Psoas muscle (tissue), 8 donors: Measurements from ENCODE around the gene COLEC11. TPM values are rescaled to one million over a fixed set of nuclear protein-coding genes. Genes with fewer than 3 reads are reported as not detected.
"Not testable (repeated sequence)": the region's sequence is repeated elsewhere in the genome, so short reads cannot be mapped to it uniquely, and the experiment has no call there.

Source experiments
- ATAC-seq, 4 donors: fragments of 200-7000 bp; cut with Tn5 transposase; one replicate each; pipeline ENCODE4 v1.9.1; 2020; ENCODE audit warnings: moderate library complexity in 3 of 4, mild to moderate bottlenecking in 2 of 4
- DNase-seq, 2 donors: peaks; one replicate each; pipeline ENCODE4 v3.0.0-alpha.2; 2020
- H3K27ac ChIP-seq: fragments of 200-600 bp; one replicate; pipeline ENCODE4 v1.8.0; 2022
- H3K27me3 ChIP-seq, 3 donors: fragments of 200-600 bp in 1 of 3; one replicate each; pipeline versions ENCODE4 v1.6.1 to v1.8.0; 2013 to 2022; ENCODE audit warnings: low read length in 2 of 3, mild to moderate bottlenecking in 2 of 3, moderate library complexity in 1 of 3; ENCODE audit not compliant: insufficient read depth in 3 of 3
- H3K36me3 ChIP-seq, 2 donors: fragments of 200-600 bp in 1 of 2; one replicate each; pipeline versions ENCODE4 v1.6.1 to v1.8.0; 2013 to 2022; ENCODE audit warnings: low read depth in 1 of 2, mild to moderate bottlenecking in 1 of 2, moderate library complexity in 1 of 2; ENCODE audit not compliant: insufficient read depth in 1 of 2
- H3K4me1 ChIP-seq: fragments of 200-600 bp; one replicate; pipeline ENCODE4 v1.8.0; 2022
- H3K4me3 ChIP-seq: fragments of 200-600 bp; one replicate; pipeline ENCODE4 v1.8.0; 2022; ENCODE audit warnings: mild to moderate bottlenecking
- H3K9me3 ChIP-seq: fragments of 200-600 bp; one replicate; pipeline ENCODE4 v1.8.0; 2022
- CTCF ChIP-seq: fragments of 200-600 bp; IDR thresholded peaks from one replicate; pipeline ENCODE4 v1.8.0; 2022; ENCODE audit warnings: antibody characterized with exemption
- WGBS, 3 donors: extraction: QIAGEN DNeasy Blood & Tissue Kit; methylation state at CpG; one replicate each; pipeline versions ENCODE4 v1.1.6 to v1.1.7; 2013; 5-methylcytosine and 5-hydroxymethylcytosine counted together
- intact Hi-C, 2 donors: fragments of 100-400 bp; cut with DNase I; formaldehyde crosslinking; loops; one replicate each; pipeline versions ENCODE4 v1.11.0 to v1.14.2; 2022
- polyA plus RNA-seq, 3 donors: library from polyadenylated mRNA; stranded (reverse); fragments of 200-250 nt; gene quantifications; one replicate each; pipeline ENCODE4 v1.2.3, GENCODE V29; 2013
- total RNA-seq, 4 donors: library from RNA; stranded (reverse); fragmentation: NEBNext Ultra II Directional in 2 of 4; extraction: Animal tissue kit (Norgen Biotek cat#: 25700) in 2 of 4; gene quantifications; one replicate each; pipeline versions ENCODE4 v1.2.1 to v1.2.4, GENCODE V29; 2021 to 2023
- donor health status: healthy with polysubstance abuse.
- donor health status: DM: no; HTN: no; CAD: no; lungs with moderate emphysema.
- donor health status: Bipolar disorder and iron deficiency.
- donor health status: healthy.
- donor health status: DM: yes; HTN: yes; CAD: no.
- donor health status: DM: no; HTN: no; CAD: no.
- donor health status: DM: no; HTN: no; CAD: no.
- donor health status: DM: yes; HTN: yes; CAD: no.

COLEC11 gene
- total and polyA plus RNA-seq, 7 donors = 0.22 to 1.0 (median 0.38) TPM; not detected in 1

GRCh38 chr2:3656762-3657721 lies 62.1 kb downstream of the COLEC11 start:
- ATAC-seq = no peak
- no peaks in the 10 kb centered on the region for H3K9me3 ChIP-seq
- H3K4me1 ChIP-seq = no peaks in the 10 kb centered on the region
- H3K27me3 ChIP-seq = peaks cover 0 to 11% (median 0%) of the 10 kb centered on the region in 3 donors
- no peak for TF ChIP-seq CTCF
- H3K4me3 ChIP-seq = no peak overlapping the region
- intact Hi-C loops = no loop called here
- H3K27ac ChIP-seq = no peak overlapping the region
- no peaks in the 10 kb centered on the region for H3K36me3 ChIP-seq
- DNase-seq = no peak
- WGBS, 3 donors = 60 to 81% (median 65%) methylated on average over 36 of the region's 36 CpGs

GRCh38 chr2:3657881-3658280 lies 63.0 kb downstream of the COLEC11 start, which contains the start of gene ALLC:
Gene ALLC (plus strand): TSS chr2:3658200. CDS start chr2:3671158, 12,958 bp downstream.
- ATAC-seq = no peak
- H3K4me1 ChIP-seq = no peaks in the 10 kb centered on the region
- no peak for TF ChIP-seq CTCF
- H3K27ac ChIP-seq = no peak within 1 kb of the TSS
- no peaks in the 10 kb centered on the region for H3K36me3 ChIP-seq
- DNase-seq = no peak
- H3K4me3 ChIP-seq = no peak within 1 kb of the TSS
- no peaks in the 10 kb centered on the region for H3K9me3 ChIP-seq
- peaks cover 0 to 4% (median 0%) of the 10 kb centered on the region in 3 donors for H3K27me3 ChIP-seq
- WGBS, 3 donors = 90 to 94% (median 90%) methylated on average over 7 of the region's 7 CpGs
- intact Hi-C loops = no loop called here

GRCh38 chr2:3659447-3660432 lies 64.8 kb downstream of the COLEC11 start:
- intact Hi-C loops = no loop called here
- DNase-seq = peak; percentile 42 to 71
- TF ChIP-seq CTCF = no peak

GRCh38 chr2:3660640-3661039 lies 65.7 kb downstream of the COLEC11 start:
- H3K27me3 ChIP-seq, intact Hi-C loops, H3K9me3 ChIP-seq, H3K4me3 ChIP-seq, H3K36me3 ChIP-seq, DNase-seq, H3K27ac ChIP-seq, H3K4me1 ChIP-seq, ATAC-seq: not testable (repeated sequence)
- 86 to 94% (median 91%) methylated on average over 7 of the region's 7 CpGs for WGBS, 3 donors

More at GRCh38 chr2:3659447-3660432, 64.8 kb downstream of the COLEC11 start:
- Histone ChIP-seq H3K4me3 (no peak overlapping the region), H3K27me3 (no peaks in the 10 kb centered on the region), H3K9me3 (no peaks in the 10 kb centered on the region), H3K27ac (no peak overlapping the region), H3K4me1 (no peaks in the 10 kb centered on the region), H3K36me3 (no peaks in the 10 kb centered on the region)
- 50 to 59% (median 58%) methylated on average over 26 of the region's 26 CpGs for whole genome bisulfite sequencing, 3 donors
- ATAC-seq = peak in 3 of 4 donors; percentile 34 to 56 (median 37)
